Tongue (tissue), 2 donors: ENCODE data around the gene RCC1. TPM values are rescaled to one million over a fixed set of nuclear protein-coding genes. Genes with fewer than 3 reads are reported as not detected.

ENCODE experiments used
- small RNA-seq: library from RNA; depleted of rRNA; stranded (forward); fragments of <200 nt; gene quantifications from one replicate; pipeline ENCODE3, GENCODE V24; 2014; ENCODE audit warnings: low replicate concordance
- total RNA-seq: library from RNA; depleted of rRNA; stranded (reverse); fragments of >200 nt; gene quantifications from one replicate; pipeline ENCODE4 v1.2.3, GENCODE V29; 2014

The RCC1 gene
- total RNA-seq, 1 donor from 2014 or later: 18.8 TPM

Small RNA genes lying within 50 kb of the gene (small RNA-seq; reads per million reads assigned to genes)
- gene RNU6ATAC27P (not detected), gene SNORA16A (not detected), gene SNORA44 (not detected), gene SNORA61 (not detected), gene SNORA73A (not detected), gene SNORA73B (6.3 reads per million, percentile 93 among the genes with 10 or more reads in this experiment), gene SNORD99 (5,152 reads per million, percentile 100 among the genes with 10 or more reads in this experiment)

Other genes with a start within 250 kb of the RCC1 start
- gene SESN2, start 246.5 kb upstream of the RCC1 start, total RNA-seq: 2.7 TPM
- gene MED18, start 177.0 kb upstream of the RCC1 start, total RNA-seq: 15.6 TPM
- 15.1 TPM for gene PHACTR4, start 136.3 kb upstream of the RCC1 start, total RNA-seq
- 21.7 TPM for gene TRNAU1AP, start 47.0 kb downstream of the RCC1 start, total RNA-seq
- 14.2 TPM for gene RAB42, start 86.2 kb downstream of the RCC1 start, total RNA-seq
- 30.3 TPM for gene TAF12, start 137.0 kb downstream of the RCC1 start, total RNA-seq
- not detected for gene RNU11, start 142.6 kb downstream of the RCC1 start, total RNA-seq
- 10.6 TPM for gene GMEB1, start 162.7 kb downstream of the RCC1 start, total RNA-seq
- gene YTHDF2, start 230.9 kb downstream of the RCC1 start, total RNA-seq: 54.1 TPM